Articular chondrocyte of knee joint (primary cell): ENCODE results near the gene ALX4. TPM values are rescaled to one million over a fixed set of nuclear protein-coding genes. Genes with fewer than 3 reads are reported as not detected.

Experiments
- total RNA-seq: library from RNA; depleted of rRNA; stranded (reverse); fragments of >200 nt; gene quantifications from 2 replicates; pipeline ENCODE4 v1.2.3, GENCODE V29; 2012

The ALX4 gene
- total RNA-seq, result under 0.01 and 0.13 TPM in 2 replicates

DNA sequence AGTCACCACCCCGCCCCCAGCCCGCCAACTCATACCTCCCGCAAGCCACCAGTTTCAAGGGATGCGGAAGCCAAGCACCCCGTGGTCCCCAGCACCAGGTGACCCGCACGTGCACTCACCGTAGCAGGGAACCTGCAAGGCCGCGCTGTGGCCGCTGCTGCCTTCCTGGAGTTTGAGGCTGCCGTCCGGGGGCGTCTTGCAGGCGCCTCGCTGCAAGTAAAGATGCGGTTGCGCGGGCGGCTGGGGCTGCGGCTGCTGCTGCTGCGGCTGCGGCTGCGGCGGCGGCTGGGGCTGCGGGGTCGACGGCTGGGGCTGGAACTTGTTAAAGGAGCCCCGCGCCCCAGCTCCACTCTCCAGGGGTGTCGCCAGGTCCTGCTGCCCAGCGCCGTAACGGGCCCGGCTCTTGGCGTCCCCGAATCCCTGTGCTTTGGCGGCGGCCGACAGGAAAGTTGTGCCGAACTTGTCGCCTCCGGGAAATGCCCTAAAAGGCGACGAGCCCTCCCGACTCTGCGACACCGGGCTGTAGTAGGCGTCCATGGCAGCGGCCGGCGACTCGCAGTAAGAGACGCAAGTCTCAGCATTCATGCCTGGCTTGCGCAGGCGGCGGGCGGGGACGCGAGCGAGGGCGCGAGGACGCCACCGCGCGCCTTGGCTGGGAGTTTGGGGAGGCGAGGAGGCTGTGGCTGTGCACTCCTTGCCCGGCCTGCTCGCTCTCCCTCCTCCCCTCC is at the start of gene ALX4:
TSS of gene ALX4 (minus strand) at position 662 of the 728 bp plus-strand sequence. CDS start at position 585, 77 bp downstream.

Other genes starting within 250 kb of the ALX4 start
- gene ACCS, start 243.9 kb downstream of the ALX4 start, total RNA-seq, result 13.0 and 14.8 TPM in 2 replicates
- gene EXT2, start 214.5 kb downstream of the ALX4 start, total RNA-seq, result 148 and 174 TPM in 2 replicates